Gastrocnemius medialis (tissue), 4 donors: Measurements from ENCODE around the gene ARSB. TPM values are rescaled to one million over a fixed set of nuclear protein-coding genes. Genes with fewer than 3 reads are reported as not detected.
"Not testable (repeated sequence)": the region's sequence is repeated elsewhere in the genome, so short reads cannot be mapped to it uniquely, and the experiment has no call there.

ENCODE experiments used
- ATAC-seq, 2 donors: fragments of 150-250 bp; one replicate each; pipeline ENCODE4 v1.9.1; 2016
- DNase-seq, 2 donors: peaks; one replicate each; pipeline ENCODE4 v3.0.0-alpha.2; 2019
- H3K27ac ChIP-seq, 4 donors: fragments of 200-600 bp; sonication (generic); 1 replicate in 1 of 4; 2 replicates in 3 of 4; pipeline ENCODE4 v1.5.1; 2016 to 2018; ENCODE audit warnings: mild to moderate bottlenecking in 2 of 4, moderate library complexity in 1 of 4
- H3K27me3 ChIP-seq, 3 donors: fragments of 200-600 bp; sonication (generic) in 2 of 3; 1 replicate in 1 of 3; 2 replicates in 2 of 3; pipeline versions ENCODE4 v1.5.1 to v1.6.0; 2016 to 2019; ENCODE audit warnings: mild to moderate bottlenecking in 1 of 3, moderate library complexity in 1 of 3
- H3K36me3 ChIP-seq, 2 donors: fragments of 200-600 bp; sonication (generic) in 1 of 2; one replicate each; pipeline ENCODE4 v1.5.1; 2017 to 2018
- H3K4me1 ChIP-seq, 2 donors: fragments of 200-600 bp; sonication (generic) in 1 of 2; one replicate each; pipeline ENCODE4 v1.5.1; 2016 to 2017; ENCODE audit warnings: mild to moderate bottlenecking in 2 of 2
- H3K4me3 ChIP-seq, 4 donors: fragments of 200-600 bp; sonication (generic) in 3 of 4; 1 replicate in 1 of 4; 2 replicates in 3 of 4; pipeline ENCODE4 v1.5.1; 2016 to 2019; ENCODE audit warnings: mild to moderate bottlenecking in 2 of 4
- H3K9me3 ChIP-seq, 3 donors: fragments of 200-600 bp; sonication (generic) in 2 of 3; 1 replicate in 1 of 3; 2 replicates in 2 of 3; pipeline ENCODE4 v1.5.1; 2016 to 2019
- CTCF ChIP-seq, 5 experiments: fragments of 450-650 bp in 3 of 5; fragments of 200-600 bp in 2 of 5; sonication (generic) in 2 of 5; IDR thresholded peaks in 4 of 5; conservative IDR thresholded peaks in 1 of 5; 1 replicate in 4 of 5; 2 replicates in 1 of 5; pipeline ENCODE4 v1.5.1; 2016 to 2019; ENCODE audit warnings: antibody characterized with exemption in 5 of 5, mild to moderate bottlenecking in 3 of 5, moderate library complexity in 3 of 5
- POLR2A ChIP-seq, 2 donors: fragments of 450-650 bp; IDR thresholded peaks; one replicate each; pipeline ENCODE4 v1.6.1; 2017; ENCODE audit warnings: antibody characterized with exemption in 2 of 2, mild to moderate bottlenecking in 2 of 2, moderate library complexity in 2 of 2
- in situ Hi-C, 4 donors: fragments of 200-750 bp; cut with MboI; loops; one replicate each; pipeline versions ENCODE4 v1.15.0 to v1.8.0; 2017; ENCODE audit warnings: low sequenced_read_pairs in 4 of 4
- intact Hi-C: fragments of 100-400 bp; cut with DNase I; formaldehyde crosslinking; loops from one replicate; pipeline ENCODE4 v1.15.1; 2023; ENCODE audit warnings: low total_unique reads
- total RNA-seq, 4 donors: library from RNA; depleted of rRNA; stranded (reverse); fragments of >200 nt; gene quantifications; one replicate each; pipeline versions ENCODE4 v1.1.0 to v1.2.3, GENCODE V29; 2016

Gene ARSB
- total RNA-seq, 4 donors from 2014 or later, result 3.2 to 8.3 (median 5.1) TPM

- no peaks in the 10 kb centered on the region for H3K9me3 ChIP-seq
- H3K27me3 ChIP-seq, result no peaks in the 10 kb centered on the region
- intact Hi-C loops (no loop called here), in situ Hi-C loops (no loop called here)
- DNase-seq (no peak), ATAC-seq (no peak)
- H3K36me3 ChIP-seq, result no peaks in the 10 kb centered on the region
- no peak overlapping the region for H3K27ac ChIP-seq
- H3K4me3 ChIP-seq, result no peak overlapping the region
- no peaks in the 10 kb centered on the region for H3K4me1 ChIP-seq
- TF ChIP-seq POLR2A (IDR thresholded peaks at IDR 0.05) (no peak), CTCF (IDR thresholded peaks at IDR 0.05 in 4 of 5, conservative IDR thresholded peaks at IDR 0.05 in 1 of 5) (no peak)
Observed at GRCh38 chr5:78763659-78764189, 221.4 kb downstream of the ARSB start.

GRCh38 chr5:78762743-78763142, 222.4 kb downstream of the ARSB start:
- DNase-seq, H3K27me3 ChIP-seq, H3K4me3 ChIP-seq, ATAC-seq, H3K9me3 ChIP-seq, H3K27ac ChIP-seq, in situ Hi-C loops, H3K36me3 ChIP-seq, H3K4me1 ChIP-seq, intact Hi-C loops: not testable (repeated sequence)

GRCh38 chr5:78761840-78762239, 223.3 kb downstream of the ARSB start:
- TF ChIP-seq POLR2A (IDR thresholded peaks at IDR 0.05) (no peak), CTCF (IDR thresholded peaks at IDR 0.05 in 4 of 5, conservative IDR thresholded peaks at IDR 0.05 in 1 of 5) (no peak)
- H3K9me3 ChIP-seq, result no peaks in the 10 kb centered on the region
- intact Hi-C loops, result no loop called here
- H3K4me3 ChIP-seq, result no peak overlapping the region
- H3K27ac ChIP-seq, result no peak overlapping the region
- ATAC-seq, result no peak
- H3K36me3 ChIP-seq, result no peaks in the 10 kb centered on the region
- no peaks in the 10 kb centered on the region for H3K4me1 ChIP-seq
- no peak for DNase-seq
- H3K27me3 ChIP-seq, result no peaks in the 10 kb centered on the region
- in situ Hi-C loops, result no loop called here

- H3K4me3 ChIP-seq, result no peak overlapping the region
Observed at GRCh38 chr5:78760770-78761169, 224.3 kb downstream of the ARSB start.

GRCh38 chr5:78760366-78760765, 224.7 kb downstream of the ARSB start:
- ATAC-seq, result no peak
- in situ Hi-C loops, result no loop called here
- H3K36me3 ChIP-seq, result no peaks in the 10 kb centered on the region
- H3K4me3 ChIP-seq, result no peak overlapping the region
- TF ChIP-seq POLR2A (IDR thresholded peaks at IDR 0.05), result no peak
- TF ChIP-seq CTCF (IDR thresholded peaks at IDR 0.05 in 4 of 5, conservative IDR thresholded peaks at IDR 0.05 in 1 of 5), result no peak
- no peak overlapping the region for H3K27ac ChIP-seq
- H3K4me1 ChIP-seq, result no peaks in the 10 kb centered on the region
- no peak for DNase-seq
- intact Hi-C loops, result no loop called here
- H3K27me3 ChIP-seq, result no peaks in the 10 kb centered on the region
- H3K9me3 ChIP-seq, result no peaks in the 10 kb centered on the region

More at GRCh38 chr5:78760770-78761169, 224.3 kb downstream of the ARSB start:
- ATAC-seq, result no peak
- H3K36me3 ChIP-seq, result no peaks in the 10 kb centered on the region
- no peak for DNase-seq
- intact Hi-C loops, result no loop called here
- in situ Hi-C loops, result no loop called here
- no peak overlapping the region for H3K27ac ChIP-seq
- no peaks in the 10 kb centered on the region for H3K4me1 ChIP-seq
- TF ChIP-seq CTCF (IDR thresholded peaks at IDR 0.05 in 4 of 5, conservative IDR thresholded peaks at IDR 0.05 in 1 of 5) (no peak), POLR2A (IDR thresholded peaks at IDR 0.05) (no peak)
- H3K9me3 ChIP-seq, result no peaks in the 10 kb centered on the region
- no peaks in the 10 kb centered on the region for H3K27me3 ChIP-seq
